Testis (tissue), 3 donors: ENCODE measurements around the gene PAQR4. TPM values are rescaled to one million over a fixed set of nuclear protein-coding genes. Genes with fewer than 3 reads are reported as not detected.

Experiments
- DNase-seq: peaks from one replicate; pipeline ENCODE4 v3.0.0-alpha.2; 2019
- H3K27ac ChIP-seq, 2 donors: fragments of 200-600 bp; sonication (generic); one replicate each; pipeline ENCODE4 v1.5.1; 2019
- H3K27me3 ChIP-seq: fragments of 200-600 bp; sonication (generic); one replicate; pipeline ENCODE4 v1.5.1; 2019
- H3K36me3 ChIP-seq: fragments of 200-600 bp; sonication (generic); one replicate; pipeline ENCODE4 v1.5.1; 2017; ENCODE audit warnings: low read depth; ENCODE audit errors: missing control alignments
- H3K4me1 ChIP-seq: fragments of 200-600 bp; sonication (generic); one replicate; pipeline ENCODE4 v1.5.1; 2019
- H3K4me3 ChIP-seq, 2 donors: fragments of 200-600 bp; sonication (generic); one replicate each; pipeline ENCODE4 v1.5.1; 2017 to 2019
- H3K9me3 ChIP-seq: fragments of 200-600 bp; sonication (generic); one replicate; pipeline ENCODE4 v1.5.1; 2017
- CTCF ChIP-seq, 3 experiments: fragments of 450-650 bp in 2 of 3; fragments of 200-600 bp in 1 of 3; sonication (generic) in 1 of 3; IDR thresholded peaks; one replicate each; pipeline ENCODE4 v1.5.1; 2016 to 2019; ENCODE audit warnings: antibody characterized with exemption in 3 of 3, mild to moderate bottlenecking in 2 of 3, moderate library complexity in 1 of 3
- POLR2A ChIP-seq: fragments of 450-650 bp; IDR thresholded peaks from one replicate; pipeline ENCODE4 v1.6.1; 2017; ENCODE audit warnings: antibody characterized with exemption, mild to moderate bottlenecking, moderate library complexity
- WGBS, 2 donors: methylation state at CpG; one replicate each; pipeline ENCODE4 v1.1.5; 2018; 5-methylcytosine and 5-hydroxymethylcytosine counted together
- intact Hi-C: fragments of 100-400 bp; cut with DNase I; formaldehyde crosslinking; loops from one replicate; pipeline ENCODE4 v1.15.1; 2023; ENCODE audit warnings: low total_unique reads
- polyA plus RNA-seq: library from polyadenylated mRNA; stranded (reverse); fragments of 350-450 nt; fragmentation: Illumina TruSeq; extraction: RNeasy Lipid Tissue Mini Kit (QIAGEN cat#74804); gene quantifications from one replicate; pipeline ENCODE4 v1.2.3, GENCODE V29; 2014; ENCODE audit warnings: low read depth, low replicate concordance; ENCODE audit not compliant: insufficient read depth
- total RNA-seq, 2 donors: library from RNA; depleted of rRNA; stranded (reverse); fragments of >200 nt; gene quantifications; one replicate each; pipeline ENCODE4 v1.2.3, GENCODE V29; 2016

The PAQR4 gene
- total and polyA plus RNA-seq, 3 donors from 2014 or later, result 6.2 to 7.1 (median 6.4) TPM

GRCh38 chr16:3009568-3010390 is 40.6 kb downstream of the PAQR4 start:
- no peak for DNase-seq
- no peaks in the 10 kb centered on the region for H3K27me3 ChIP-seq
- H3K4me1 ChIP-seq, result peaks cover 3% of the 10 kb centered on the region
- intact Hi-C loops, result no loop called here
- H3K36me3 ChIP-seq, result no peaks in the 10 kb centered on the region
- H3K27ac ChIP-seq, result no peak overlapping the region
- H3K9me3 ChIP-seq, result no peaks in the 10 kb centered on the region
- WGBS, 2 donors, result 58 to 72% methylated on average over 15 to 21 of the region's 21 CpGs
- no peak overlapping the region for H3K4me3 ChIP-seq
- TF ChIP-seq POLR2A (no peak), CTCF (IDR thresholded peaks at IDR 0.05) (no peak)

- H3K27ac ChIP-seq, result no peak overlapping the region
- H3K4me3 ChIP-seq, result no peak overlapping the region
- H3K27me3 ChIP-seq, result no peaks in the 10 kb centered on the region
- intact Hi-C loops, result no loop called here
- no peak for DNase-seq
- no peak for TF ChIP-seq POLR2A
- TF ChIP-seq CTCF (IDR thresholded peaks at IDR 0.05), result no peak
- 91% methylated on average over 7 to 8 of the region's 8 CpGs for WGBS, 2 donors
- no peaks in the 10 kb centered on the region for H3K9me3 ChIP-seq
- H3K36me3 ChIP-seq, result no peaks in the 10 kb centered on the region
- no peaks in the 10 kb centered on the region for H3K4me1 ChIP-seq
These were observed 41.4 kb downstream of the PAQR4 start for GRCh38 chr16:3010510-3010909.

- intact Hi-C loops, result no loop called here
- no peaks in the 10 kb centered on the region for H3K36me3 ChIP-seq
- no peak for DNase-seq
- 28 to 34% methylated on average over 18 to 19 of the region's 19 CpGs for WGBS, 2 donors
- H3K27me3 ChIP-seq, result no peaks in the 10 kb centered on the region
- no peak for TF ChIP-seq CTCF (IDR thresholded peaks at IDR 0.05)
- TF ChIP-seq POLR2A, result no peak
- H3K4me1 ChIP-seq, result no peaks in the 10 kb centered on the region
- H3K4me3 ChIP-seq, result no peak overlapping the region
- H3K9me3 ChIP-seq, result no peaks in the 10 kb centered on the region
- H3K27ac ChIP-seq, result no peak overlapping the region
These were observed 43.1 kb downstream of the PAQR4 start for GRCh38 chr16:3012246-3012645.

GRCh38 chr16:3012828-3013420 is 43.8 kb downstream of the PAQR4 start, which contains the start of gene CLDN9:
TSS of gene CLDN9 (plus strand) at chr16:3012923. CDS start at chr16:3013363, 440 bp downstream.
- H3K4me3 ChIP-seq, result no peak within 1 kb of the TSS
- intact Hi-C loops, result no loop called here
- no peak for DNase-seq
- TF ChIP-seq POLR2A (no peak), CTCF (IDR thresholded peaks at IDR 0.05) (no peak)
- H3K36me3 ChIP-seq, result no peaks in the 10 kb centered on the region
- H3K27ac ChIP-seq, result no peak within 1 kb of the TSS
- WGBS, 2 donors, result 48 to 57% methylated on average over 6 to 20 of the region's 27 CpGs
- no peaks in the 10 kb centered on the region for H3K4me1 ChIP-seq
- H3K27me3 ChIP-seq, result no peaks in the 10 kb centered on the region
- no peaks in the 10 kb centered on the region for H3K9me3 ChIP-seq
